Measurements from ENCODE around the gene WDR27. TPM values are rescaled to one million over a fixed set of nuclear protein-coding genes. Genes with fewer than 3 reads are reported as not detected.

Gene WDR27
- total and polyA plus RNA-seq, 7 donors = 1.2 to 46.0 (median 20.0) TPM

DNA sequence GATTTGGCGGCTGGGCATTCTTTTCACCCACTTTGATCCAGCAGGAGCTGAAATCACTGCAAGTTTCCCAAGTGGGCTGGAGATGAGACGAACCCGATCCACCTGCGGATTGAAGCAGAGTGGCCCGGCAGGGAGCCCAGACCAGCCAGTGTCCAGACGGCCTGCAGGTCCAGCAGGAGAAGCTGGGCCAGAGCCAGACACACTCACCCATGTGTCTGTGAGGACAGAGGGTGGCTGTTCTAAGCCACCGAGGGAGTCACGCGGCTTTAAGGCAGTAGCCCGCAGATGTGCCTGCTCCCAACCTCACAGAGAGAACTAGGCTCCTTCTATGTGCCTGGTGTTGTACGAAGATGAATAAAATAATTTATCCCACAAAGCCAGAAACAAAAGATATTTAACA is 200.7 kb downstream of the WDR27 start:
- no peak overlapping the region for H3K4me3 ChIP-seq
- WGBS, 2 donors = 95 to 97% methylated on average over 11 of the region's 11 CpGs
- DNase-seq = no peak
- H3K4me1 ChIP-seq = no peaks in the 10 kb centered on the region
- no peaks in the 10 kb centered on the region for H3K9me3 ChIP-seq
- no peaks in the 10 kb centered on the region for H3K36me3 ChIP-seq
- TF ChIP-seq, protein P1, sequence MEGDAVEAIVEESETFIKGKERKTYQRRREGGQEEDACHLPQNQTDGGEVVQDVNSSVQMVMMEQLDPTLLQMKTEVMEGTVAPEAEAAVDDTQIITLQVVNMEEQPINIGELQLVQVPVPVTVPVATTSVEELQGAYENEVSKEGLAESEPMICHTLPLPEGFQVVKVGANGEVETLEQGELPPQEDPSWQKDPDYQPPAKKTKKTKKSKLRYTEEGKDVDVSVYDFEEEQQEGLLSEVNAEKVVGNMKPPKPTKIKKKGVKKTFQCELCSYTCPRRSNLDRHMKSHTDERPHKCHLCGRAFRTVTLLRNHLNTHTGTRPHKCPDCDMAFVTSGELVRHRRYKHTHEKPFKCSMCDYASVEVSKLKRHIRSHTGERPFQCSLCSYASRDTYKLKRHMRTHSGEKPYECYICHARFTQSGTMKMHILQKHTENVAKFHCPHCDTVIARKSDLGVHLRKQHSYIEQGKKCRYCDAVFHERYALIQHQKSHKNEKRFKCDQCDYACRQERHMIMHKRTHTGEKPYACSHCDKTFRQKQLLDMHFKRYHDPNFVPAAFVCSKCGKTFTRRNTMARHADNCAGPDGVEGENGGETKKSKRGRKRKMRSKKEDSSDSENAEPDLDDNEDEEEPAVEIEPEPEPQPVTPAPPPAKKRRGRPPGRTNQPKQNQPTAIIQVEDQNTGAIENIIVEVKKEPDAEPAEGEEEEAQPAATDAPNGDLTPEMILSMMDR (IDR thresholded peaks at IDR 0.05) = no peak
- TF ChIP-seq EP300 (IDR thresholded peaks at IDR 0.05) (no peak), POLR2A (IDR thresholded peaks at IDR 0.05) (no peak), POLR2AphosphoS5 (IDR thresholded peaks at IDR 0.05) (no peak)
- H3K27ac ChIP-seq = no peak overlapping the region
- intact Hi-C loops (cut with DNase I) = no loop called here
- no peaks in the 10 kb centered on the region for H3K27me3 ChIP-seq

DNA sequence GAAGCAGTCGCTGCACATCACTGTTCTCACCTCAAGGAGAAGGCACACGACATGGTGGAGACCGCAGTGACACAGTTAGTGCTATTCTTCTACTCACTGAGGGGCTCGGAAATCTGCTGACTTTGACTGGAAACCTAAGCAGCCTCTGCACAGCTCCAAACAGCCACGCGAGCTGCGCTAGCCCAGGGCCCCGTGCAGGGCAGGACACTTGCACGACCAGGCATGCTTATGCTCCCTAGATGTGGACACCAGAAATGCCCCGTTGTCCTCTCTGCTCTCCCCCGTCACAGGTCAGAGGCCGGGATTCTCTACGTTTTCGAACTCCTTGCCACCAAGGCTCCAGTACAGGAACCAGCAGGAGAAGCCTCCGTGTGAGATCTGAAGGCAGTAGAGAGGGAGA is 201.1 kb downstream of the WDR27 start:
- H3K4me1 ChIP-seq = no peaks in the 10 kb centered on the region
- H3K27me3 ChIP-seq = no peaks in the 10 kb centered on the region
- no peak for TF ChIP-seq POLR2A (IDR thresholded peaks at IDR 0.05)
- no peak for TF ChIP-seq EP300 (IDR thresholded peaks at IDR 0.05)
- TF ChIP-seq, protein P1 (IDR thresholded peaks at IDR 0.05) = no peak
- no peak for TF ChIP-seq POLR2AphosphoS5 (IDR thresholded peaks at IDR 0.05)
- no peak overlapping the region for H3K27ac ChIP-seq
- 95% methylated on average over 15 of the region's 15 CpGs for WGBS, 2 donors
- no peaks in the 10 kb centered on the region for H3K36me3 ChIP-seq
- intact Hi-C loops (cut with DNase I) = no loop called here
- no peaks in the 10 kb centered on the region for H3K9me3 ChIP-seq
- DNase-seq = no peak
- H3K4me3 ChIP-seq = no peak overlapping the region

DNA sequence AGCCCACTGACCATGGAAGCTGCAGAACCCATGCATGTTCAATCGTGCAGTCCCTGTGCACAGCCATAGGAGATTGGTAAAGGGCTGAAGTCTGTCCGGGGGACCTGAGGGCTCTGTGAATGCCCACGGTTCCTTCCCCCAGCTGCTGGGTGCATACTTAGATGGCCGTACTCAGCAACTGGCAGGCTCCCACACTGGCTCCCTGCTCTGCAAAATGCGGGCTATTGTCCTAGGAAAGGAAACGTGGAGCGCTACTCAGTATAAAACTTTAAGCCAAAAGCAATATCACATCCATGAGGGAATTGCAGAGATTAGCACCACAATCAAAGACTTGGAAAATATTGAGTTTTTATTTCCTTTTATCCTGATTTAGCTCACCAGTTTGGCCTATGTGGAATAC is 202.0 kb downstream of the WDR27 start:
- Histone ChIP-seq H3K36me3 (no peaks in the 10 kb centered on the region), H3K9me3 (no peaks in the 10 kb centered on the region), H3K27me3 (no peaks in the 10 kb centered on the region), H3K4me1 (no peaks in the 10 kb centered on the region), H3K27ac (no peak overlapping the region), H3K4me3 (no peak overlapping the region)
- TF ChIP-seq POLR2AphosphoS5 (IDR thresholded peaks at IDR 0.05) (no peak), EP300 (IDR thresholded peaks at IDR 0.05) (no peak), POLR2A (IDR thresholded peaks at IDR 0.05) (no peak)
- TF ChIP-seq, protein P1 (IDR thresholded peaks at IDR 0.05) = no peak
- WGBS, 2 donors = 92% methylated on average over 7 of the region's 7 CpGs
- DNase-seq = no peak
- intact Hi-C loops (cut with DNase I) = no loop called here

DNA sequence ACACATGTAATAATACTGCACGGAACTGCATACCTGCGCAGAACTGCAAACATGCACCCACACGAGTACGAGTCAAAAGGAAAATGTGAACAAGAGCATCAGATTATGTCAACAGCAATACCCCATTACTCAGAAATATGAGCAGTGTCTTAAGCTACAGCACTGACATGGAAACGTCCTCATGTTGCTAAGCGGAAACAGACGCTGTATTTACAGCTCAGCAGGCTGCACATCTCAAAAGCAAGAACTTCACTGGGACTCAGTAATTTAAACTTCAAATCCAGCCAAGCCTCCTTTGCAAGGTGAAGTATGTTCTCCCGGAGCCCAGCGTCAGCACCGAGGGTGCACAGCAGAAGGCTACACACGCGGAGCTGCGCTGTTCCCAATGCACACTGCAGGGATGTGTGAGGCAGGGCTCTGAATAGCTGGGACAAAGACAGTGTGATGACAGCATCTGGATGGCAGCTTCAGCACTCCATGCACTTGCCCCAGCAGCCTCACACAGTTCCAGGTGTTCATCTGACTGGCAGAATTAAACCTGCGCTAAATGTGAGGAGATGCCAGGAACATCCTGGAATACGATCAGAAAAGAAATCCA is 202.8 kb downstream of the WDR27 start:
- 92 to 94% methylated on average over 15 of the region's 15 CpGs for WGBS, 2 donors
- no peak overlapping the region for H3K27ac ChIP-seq
- no peaks in the 10 kb centered on the region for H3K27me3 ChIP-seq
- H3K9me3 ChIP-seq = no peaks in the 10 kb centered on the region
- H3K4me3 ChIP-seq = no peak overlapping the region
- intact Hi-C loops (cut with DNase I) = no loop called here
- no peak for TF ChIP-seq EP300 (IDR thresholded peaks at IDR 0.05)
- TF ChIP-seq POLR2AphosphoS5 (IDR thresholded peaks at IDR 0.05) = no peak
- TF ChIP-seq, protein P1 (IDR thresholded peaks at IDR 0.05) = no peak
- no peak for TF ChIP-seq POLR2A (IDR thresholded peaks at IDR 0.05)
- DNase-seq = no peak
- H3K36me3 ChIP-seq = no peaks in the 10 kb centered on the region
- H3K4me1 ChIP-seq = no peaks in the 10 kb centered on the region

DNA sequence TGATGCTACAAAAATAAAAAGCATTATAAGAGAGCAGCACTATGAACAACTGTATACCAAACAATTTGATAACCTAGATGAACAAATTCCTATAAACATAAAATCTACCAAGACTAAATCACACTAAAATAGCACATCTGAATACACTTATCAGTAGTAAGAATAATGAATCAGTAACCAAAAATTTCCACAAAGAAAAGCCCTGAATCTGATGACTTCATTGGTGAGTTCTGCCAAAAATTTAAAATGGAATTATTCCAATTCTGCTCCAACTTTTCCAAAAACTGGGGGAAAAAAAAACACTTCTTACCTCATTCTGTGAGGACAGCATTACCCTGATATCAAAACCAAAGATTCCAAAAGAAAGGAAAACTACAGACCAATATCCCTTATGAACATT is 206.2 kb downstream of the WDR27 start:
- intact Hi-C loops (cut with DNase I) = no loop called here
- TF ChIP-seq, protein P1 (IDR thresholded peaks at IDR 0.05) = no peak
- no peak for TF ChIP-seq POLR2AphosphoS5 (IDR thresholded peaks at IDR 0.05)
- no peak for TF ChIP-seq POLR2A (IDR thresholded peaks at IDR 0.05)
- no peak for TF ChIP-seq EP300 (IDR thresholded peaks at IDR 0.05)

More for the DNA sequence above, 206.2 kb downstream of the WDR27 start:
- Histone ChIP-seq H3K9me3 (no peaks in the 10 kb centered on the region), H3K4me1 (peaks cover 0 to 3% (median under 1%) of the 10 kb centered on the region in 4 donors), H3K4me3 (no peak overlapping the region), H3K27me3 (no peaks in the 10 kb centered on the region), H3K27ac (no peak overlapping the region), H3K36me3 (no peaks in the 10 kb centered on the region)
- DNase-seq = no peak

Data from sigmoid colon (tissue), 7 donors.